DOHH2 (cell line): Measurements from ENCODE around the gene NAP1L4.

Source experiments
- CTCF ChIP-seq: fragments of 200-600 bp; sonication (generic); IDR thresholded peaks from one replicate; pipeline ENCODE4 v1.5.1; 2014; ENCODE audit warnings: antibody characterized with exemption, mild to moderate bottlenecking, low read depth, low read length; ENCODE audit not compliant: poor library complexity, severe bottlenecking
- EZH2phosphoT487 ChIP-seq: fragments of 200-600 bp; sonication (generic); IDR thresholded peaks from 2 replicates; pipeline ENCODE4 v1.6.1; 2017; ENCODE audit warnings: borderline replicate concordance, mild to moderate bottlenecking, antibody characterized with exemption, low read length, moderate library complexity, mixed read lengths

DNA sequence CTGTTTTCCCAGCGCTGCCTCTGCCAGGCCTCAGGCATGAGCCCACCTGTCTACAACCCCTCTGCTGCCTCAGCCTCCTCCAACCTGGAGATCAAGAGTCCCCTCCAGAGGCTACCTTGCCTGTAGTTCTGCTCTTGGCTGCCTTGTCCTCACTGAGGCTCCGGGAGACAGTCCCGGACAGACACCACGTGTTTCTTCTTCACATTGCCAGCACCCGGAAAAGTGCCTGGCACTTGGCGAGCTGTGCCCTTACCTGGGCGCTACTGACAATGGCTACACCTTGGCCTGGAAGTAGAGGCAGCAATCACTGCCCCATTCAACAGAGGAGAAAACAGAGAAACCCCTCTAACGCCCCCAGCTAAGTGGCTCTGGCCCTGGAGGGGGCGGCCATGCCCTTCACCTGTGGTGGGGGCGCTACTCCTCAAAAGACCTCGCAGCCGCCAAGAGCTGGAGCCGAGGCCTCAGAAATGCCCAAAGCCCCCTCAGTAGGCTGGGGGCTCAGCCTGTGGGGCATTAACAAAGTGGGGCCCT, 3.0 kb upstream of the NAP1L4 start:
- TF ChIP-seq CTCF (no peak), EZH2phosphoT487 (no peak)
